GM23338 (cell line): ENCODE data around the gene KIF5A. TPM values are rescaled to one million over a fixed set of nuclear protein-coding genes. Genes with fewer than 3 reads are reported as not detected.

Experiments
- CREB1 ChIP-seq: fragments of 250-450 bp; sonication (Bioruptor Pico); IDR thresholded peaks from 2 replicates; pipeline ENCODE4 v1.5.0; 2020; ENCODE audit warnings: low read depth, mild to moderate bottlenecking, moderate library complexity
- EZH2 ChIP-seq: fragments of 200-600 bp; sonication (generic); IDR thresholded peaks from one replicate; pipeline ENCODE4 v1.8.0; 2017; ENCODE audit warnings: antibody characterized with exemption, mild to moderate bottlenecking, low read depth; ENCODE audit not compliant: unreplicated experiment
- ZNF114 ChIP-seq: fragments of 250-450 bp; sonication (Bioruptor Pico); IDR thresholded peaks from 2 replicates; pipeline ENCODE4 v1.5.0; 2020; ENCODE audit warnings: mild to moderate bottlenecking, moderate library complexity
- ZNF331 ChIP-seq: fragments of 250-450 bp; sonication (Bioruptor Pico); IDR thresholded peaks from 2 replicates; pipeline ENCODE4 v1.5.0; 2020; ENCODE audit warnings: low read depth, mild to moderate bottlenecking, moderate library complexity
- polyA plus RNA-seq: library from polyadenylated mRNA; unstranded; fragments of >200 nt; fragmentation: Nextera tagmentation; extraction: Ambion mirVana; gene quantifications from 2 replicates; pipeline ENCODE4 v1.2.1, GENCODE V29; 2016
- total RNA-seq: library from RNA; depleted of rRNA; stranded (reverse); fragments of >200 nt; shearing (Covaris generic); gene quantifications from 2 replicates; pipeline ENCODE4 v1.2.3, GENCODE V29; 2014
- TF ChIP-seq, protein P1 (sequence below): fragments of 250-450 bp; sonication (Bioruptor Pico); IDR thresholded peaks from 2 replicates; pipeline ENCODE4 v1.5.0; 2020; ENCODE audit warnings: mild to moderate bottlenecking, moderate library complexity
- TF ChIP-seq, protein P2 (sequence below): IDR thresholded peaks from 2 replicates; pipeline ENCODE4 v1.6.1; 2016; ENCODE audit warnings: antibody characterized with exemption
- TF ChIP-seq, protein P3 (sequence below), 2 experiments: fragments of 200-600 bp in 1 of 2; sonication (generic) in 1 of 2; conservative IDR thresholded peaks; 2 replicates each; pipeline versions ENCODE4 v1.5.1 to v1.6.1; 2016 to 2017; ENCODE audit warnings: antibody characterized with exemption in 2 of 2, low read depth in 2 of 2, mild to moderate bottlenecking in 2 of 2, moderate library complexity in 1 of 2

Gene KIF5A
- total and polyA plus RNA-seq, 2 experiments from 2014 or later, result 11.1 to 21.3 TPM

DNA sequence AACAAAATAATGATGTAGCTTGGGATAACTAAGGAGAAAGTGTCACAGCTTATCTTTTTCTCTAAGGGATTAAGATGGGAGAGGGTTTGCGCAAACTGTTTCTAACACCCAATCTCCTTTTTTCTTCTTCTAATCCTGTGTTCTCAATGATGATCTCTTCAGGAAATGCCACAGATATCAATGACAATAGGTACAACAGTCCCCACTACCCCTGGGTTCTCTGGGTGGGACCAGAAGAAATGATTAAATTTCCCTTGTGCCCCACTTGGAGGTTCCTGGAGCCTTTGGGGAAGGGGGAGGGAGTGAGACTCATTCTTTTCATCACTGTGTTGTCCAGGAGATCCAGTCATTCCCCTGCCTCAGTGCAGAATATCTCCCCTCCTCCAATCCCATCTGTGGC lies 32.6 kb downstream of the KIF5A start (continued):
- TF ChIP-seq, protein P1, sequence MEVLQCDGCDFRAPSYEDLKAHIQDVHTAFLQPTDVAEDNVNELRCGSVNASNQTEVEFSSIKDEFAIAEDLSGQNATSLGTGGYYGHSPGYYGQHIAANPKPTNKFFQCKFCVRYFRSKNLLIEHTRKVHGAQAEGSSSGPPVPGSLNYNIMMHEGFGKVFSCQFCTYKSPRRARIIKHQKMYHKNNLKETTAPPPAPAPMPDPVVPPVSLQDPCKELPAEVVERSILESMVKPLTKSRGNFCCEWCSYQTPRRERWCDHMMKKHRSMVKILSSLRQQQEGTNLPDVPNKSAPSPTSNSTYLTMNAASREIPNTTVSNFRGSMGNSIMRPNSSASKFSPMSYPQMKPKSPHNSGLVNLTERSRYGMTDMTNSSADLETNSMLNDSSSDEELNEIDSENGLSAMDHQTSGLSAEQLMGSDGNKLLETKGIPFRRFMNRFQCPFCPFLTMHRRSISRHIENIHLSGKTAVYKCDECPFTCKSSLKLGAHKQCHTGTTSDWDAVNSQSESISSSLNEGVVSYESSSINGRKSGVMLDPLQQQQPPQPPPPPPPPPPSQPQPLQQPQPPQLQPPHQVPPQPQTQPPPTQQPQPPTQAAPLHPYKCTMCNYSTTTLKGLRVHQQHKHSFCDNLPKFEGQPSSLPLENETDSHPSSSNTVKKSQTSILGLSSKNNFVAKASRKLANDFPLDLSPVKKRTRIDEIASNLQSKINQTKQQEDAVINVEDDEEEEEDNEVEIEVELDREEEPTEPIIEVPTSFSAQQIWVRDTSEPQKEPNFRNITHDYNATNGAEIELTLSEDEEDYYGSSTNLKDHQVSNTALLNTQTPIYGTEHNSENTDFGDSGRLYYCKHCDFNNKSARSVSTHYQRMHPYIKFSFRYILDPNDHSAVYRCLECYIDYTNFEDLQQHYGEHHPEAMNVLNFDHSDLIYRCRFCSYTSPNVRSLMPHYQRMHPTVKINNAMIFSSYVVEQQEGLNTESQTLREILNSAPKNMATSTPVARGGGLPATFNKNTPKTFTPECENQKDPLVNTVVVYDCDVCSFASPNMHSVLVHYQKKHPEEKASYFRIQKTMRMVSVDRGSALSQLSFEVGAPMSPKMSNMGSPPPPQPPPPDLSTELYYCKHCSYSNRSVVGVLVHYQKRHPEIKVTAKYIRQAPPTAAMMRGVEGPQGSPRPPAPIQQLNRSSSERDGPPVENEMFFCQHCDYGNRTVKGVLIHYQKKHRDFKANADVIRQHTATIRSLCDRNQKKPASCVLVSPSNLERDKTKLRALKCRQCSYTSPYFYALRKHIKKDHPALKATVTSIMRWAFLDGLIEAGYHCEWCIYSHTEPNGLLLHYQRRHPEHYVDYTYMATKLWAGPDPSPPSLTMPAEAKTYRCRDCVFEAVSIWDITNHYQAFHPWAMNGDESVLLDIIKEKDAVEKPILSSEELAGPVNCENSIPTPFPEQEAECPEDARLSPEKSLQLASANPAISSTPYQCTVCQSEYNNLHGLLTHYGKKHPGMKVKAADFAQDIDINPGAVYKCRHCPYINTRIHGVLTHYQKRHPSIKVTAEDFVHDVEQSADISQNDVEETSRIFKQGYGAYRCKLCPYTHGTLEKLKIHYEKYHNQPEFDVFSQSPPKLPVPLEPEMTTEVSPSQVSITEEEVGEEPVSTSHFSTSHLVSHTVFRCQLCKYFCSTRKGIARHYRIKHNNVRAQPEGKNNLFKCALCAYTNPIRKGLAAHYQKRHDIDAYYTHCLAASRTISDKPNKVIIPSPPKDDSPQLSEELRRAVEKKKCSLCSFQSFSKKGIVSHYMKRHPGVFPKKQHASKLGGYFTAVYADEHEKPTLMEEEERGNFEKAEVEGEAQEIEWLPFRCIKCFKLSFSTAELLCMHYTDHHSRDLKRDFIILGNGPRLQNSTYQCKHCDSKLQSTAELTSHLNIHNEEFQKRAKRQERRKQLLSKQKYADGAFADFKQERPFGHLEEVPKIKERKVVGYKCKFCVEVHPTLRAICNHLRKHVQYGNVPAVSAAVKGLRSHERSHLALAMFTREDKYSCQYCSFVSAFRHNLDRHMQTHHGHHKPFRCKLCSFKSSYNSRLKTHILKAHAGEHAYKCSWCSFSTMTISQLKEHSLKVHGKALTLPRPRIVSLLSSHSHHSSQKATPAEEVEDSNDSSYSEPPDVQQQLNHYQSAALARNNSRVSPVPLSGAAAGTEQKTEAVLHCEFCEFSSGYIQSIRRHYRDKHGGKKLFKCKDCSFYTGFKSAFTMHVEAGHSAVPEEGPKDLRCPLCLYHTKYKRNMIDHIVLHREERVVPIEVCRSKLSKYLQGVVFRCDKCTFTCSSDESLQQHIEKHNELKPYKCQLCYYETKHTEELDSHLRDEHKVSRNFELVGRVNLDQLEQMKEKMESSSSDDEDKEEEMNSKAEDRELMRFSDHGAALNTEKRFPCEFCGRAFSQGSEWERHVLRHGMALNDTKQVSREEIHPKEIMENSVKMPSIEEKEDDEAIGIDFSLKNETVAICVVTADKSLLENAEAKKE (CRISPR knock-in tag), result no peak
- TF ChIP-seq ZNF114 (CRISPR knock-in tag) (no peak), CREB1 (CRISPR knock-in tag) (no peak), EZH2 (no peak), ZNF331 (CRISPR knock-in tag) (no peak)
- TF ChIP-seq, protein P2, sequence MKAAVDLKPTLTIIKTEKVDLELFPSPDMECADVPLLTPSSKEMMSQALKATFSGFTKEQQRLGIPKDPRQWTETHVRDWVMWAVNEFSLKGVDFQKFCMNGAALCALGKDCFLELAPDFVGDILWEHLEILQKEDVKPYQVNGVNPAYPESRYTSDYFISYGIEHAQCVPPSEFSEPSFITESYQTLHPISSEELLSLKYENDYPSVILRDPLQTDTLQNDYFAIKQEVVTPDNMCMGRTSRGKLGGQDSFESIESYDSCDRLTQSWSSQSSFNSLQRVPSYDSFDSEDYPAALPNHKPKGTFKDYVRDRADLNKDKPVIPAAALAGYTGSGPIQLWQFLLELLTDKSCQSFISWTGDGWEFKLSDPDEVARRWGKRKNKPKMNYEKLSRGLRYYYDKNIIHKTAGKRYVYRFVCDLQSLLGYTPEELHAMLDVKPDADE, result no peak
- TF ChIP-seq, protein P3, sequence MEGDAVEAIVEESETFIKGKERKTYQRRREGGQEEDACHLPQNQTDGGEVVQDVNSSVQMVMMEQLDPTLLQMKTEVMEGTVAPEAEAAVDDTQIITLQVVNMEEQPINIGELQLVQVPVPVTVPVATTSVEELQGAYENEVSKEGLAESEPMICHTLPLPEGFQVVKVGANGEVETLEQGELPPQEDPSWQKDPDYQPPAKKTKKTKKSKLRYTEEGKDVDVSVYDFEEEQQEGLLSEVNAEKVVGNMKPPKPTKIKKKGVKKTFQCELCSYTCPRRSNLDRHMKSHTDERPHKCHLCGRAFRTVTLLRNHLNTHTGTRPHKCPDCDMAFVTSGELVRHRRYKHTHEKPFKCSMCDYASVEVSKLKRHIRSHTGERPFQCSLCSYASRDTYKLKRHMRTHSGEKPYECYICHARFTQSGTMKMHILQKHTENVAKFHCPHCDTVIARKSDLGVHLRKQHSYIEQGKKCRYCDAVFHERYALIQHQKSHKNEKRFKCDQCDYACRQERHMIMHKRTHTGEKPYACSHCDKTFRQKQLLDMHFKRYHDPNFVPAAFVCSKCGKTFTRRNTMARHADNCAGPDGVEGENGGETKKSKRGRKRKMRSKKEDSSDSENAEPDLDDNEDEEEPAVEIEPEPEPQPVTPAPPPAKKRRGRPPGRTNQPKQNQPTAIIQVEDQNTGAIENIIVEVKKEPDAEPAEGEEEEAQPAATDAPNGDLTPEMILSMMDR (conservative IDR thresholded peaks at IDR 0.05; ENCODE audit: low read depth in 2 of 2), result no peak
